ENCODE results near the gene SOCS7.
"Not testable (repeated sequence)": the region's sequence is repeated elsewhere in the genome, so short reads cannot be mapped to it uniquely, and the experiment has no call there.

The SOCS7 gene

DNA sequence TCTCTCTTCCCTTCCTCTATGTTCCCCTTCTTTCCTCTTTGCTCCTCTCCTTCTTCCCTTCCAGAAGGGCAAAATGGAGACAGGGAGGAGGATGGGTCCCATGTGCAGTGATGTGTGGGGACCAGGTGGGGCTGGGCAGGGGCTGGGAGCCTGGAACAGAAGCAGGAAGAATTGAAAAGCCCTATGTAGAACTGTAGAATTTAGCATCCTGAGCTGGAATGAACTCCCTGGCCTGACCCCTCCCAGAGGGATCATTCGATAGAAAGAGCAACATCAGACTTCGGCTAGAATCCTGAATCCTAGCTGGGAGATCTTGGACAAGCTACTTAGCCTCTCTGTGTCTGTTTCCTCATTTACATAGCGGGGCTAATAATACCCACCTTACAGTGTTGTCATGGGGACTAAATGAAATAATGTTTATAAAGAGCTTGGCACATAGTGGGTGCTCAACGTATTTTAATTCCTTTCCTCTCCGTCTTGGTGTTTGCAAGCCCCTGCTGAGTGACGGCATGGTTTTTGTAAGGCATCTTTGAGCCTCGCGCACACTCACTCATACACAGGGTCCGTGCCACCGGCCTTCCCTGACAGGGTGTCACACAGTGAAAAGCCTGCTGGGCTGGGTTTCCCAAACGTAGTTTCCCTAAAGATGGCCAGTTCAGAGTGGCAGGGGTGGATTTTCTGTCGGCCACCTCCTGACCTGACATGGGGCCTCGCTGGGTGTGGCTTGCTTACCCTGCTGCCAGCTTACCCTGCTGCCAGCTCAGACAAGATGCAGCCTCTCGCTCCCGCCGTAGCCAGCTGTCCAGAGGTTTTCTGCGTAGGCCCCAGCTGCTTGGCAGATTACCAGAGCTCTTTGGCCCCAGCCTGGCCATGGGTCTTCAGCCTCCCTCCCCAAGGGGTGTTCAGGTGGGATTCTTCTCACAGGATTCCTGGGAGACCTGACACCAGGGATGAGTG is 70.5 kb downstream of the SOCS7 start:
- DNase-seq: no peak

DNA sequence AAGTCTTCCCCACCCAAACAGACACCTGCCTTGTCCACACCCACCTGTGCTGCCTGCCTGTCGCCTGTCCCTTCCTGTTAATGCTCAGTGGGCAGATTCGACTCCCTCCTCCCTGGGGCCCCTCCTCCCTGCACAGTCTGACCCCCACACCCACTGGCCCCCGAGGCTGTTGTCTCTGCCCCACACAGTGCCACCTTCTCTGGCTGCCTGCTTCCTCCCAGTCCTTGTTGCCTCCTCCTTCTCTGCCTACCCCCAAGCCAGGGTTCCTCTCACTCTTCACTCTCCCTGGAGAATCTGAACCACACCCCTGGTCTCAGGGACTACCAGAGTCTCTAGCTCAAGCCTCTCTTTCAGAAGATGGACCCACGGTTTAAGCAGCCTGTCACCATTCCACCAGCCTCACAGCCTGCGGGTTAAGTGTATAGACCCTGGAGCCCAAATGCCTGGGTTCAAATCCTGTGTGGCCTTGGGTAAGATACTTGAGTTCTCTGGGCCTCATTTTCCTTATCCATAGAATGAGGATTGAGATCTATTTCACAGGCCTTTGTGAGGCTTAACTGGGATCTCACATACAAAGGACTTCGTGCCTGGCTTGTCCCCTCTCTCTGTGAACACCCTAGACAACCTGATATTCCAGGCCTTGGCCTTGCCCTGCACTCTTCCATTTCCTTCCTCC is 72.8 kb downstream of the SOCS7 start:
- DNase-seq: no peak

DNA sequence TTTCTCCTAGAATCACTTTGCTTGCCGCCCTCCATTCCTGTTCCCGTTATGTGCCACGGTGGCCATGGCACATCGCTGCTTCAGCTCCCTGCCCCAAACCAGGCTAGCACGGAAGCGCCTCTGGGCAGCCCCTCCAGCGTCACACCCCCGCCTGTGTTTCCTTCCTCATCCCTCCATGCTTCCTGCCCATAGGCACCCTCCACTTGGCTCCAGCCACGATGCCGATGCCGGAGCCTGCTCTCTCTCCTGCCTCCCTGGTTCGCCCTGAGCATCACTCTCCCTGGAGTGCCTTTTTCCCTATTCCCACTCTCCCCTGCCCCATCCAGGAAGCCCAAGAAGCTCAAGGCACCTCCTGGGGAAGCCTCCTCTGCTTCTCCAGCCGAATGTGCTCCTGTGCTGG is 73.4 kb downstream of the SOCS7 start:
- peak in 1 of 2 donors; percentile 43 for DNase-seq

DNA sequence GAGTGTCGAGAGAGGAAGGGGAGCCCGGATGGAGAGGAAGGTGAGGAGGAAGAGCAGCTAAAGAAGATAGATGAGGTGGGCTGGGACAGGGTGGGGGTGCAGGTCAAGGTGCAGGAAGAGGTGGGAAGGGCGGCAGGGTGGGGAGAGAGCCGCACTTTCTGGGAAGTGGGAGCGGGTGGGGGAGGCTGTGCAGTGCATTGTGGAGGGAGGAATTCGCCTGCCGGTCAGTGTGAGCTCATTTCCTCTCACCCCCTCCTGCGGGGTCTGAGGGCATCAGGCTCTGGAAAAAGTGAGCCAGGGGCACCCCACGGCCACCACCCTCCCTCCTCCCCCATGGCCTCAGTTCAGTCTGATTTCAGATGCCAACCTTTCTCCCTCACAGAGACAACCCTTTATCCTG is 74.1 kb downstream of the SOCS7 start:
- DNase-seq: no peak

DNA sequence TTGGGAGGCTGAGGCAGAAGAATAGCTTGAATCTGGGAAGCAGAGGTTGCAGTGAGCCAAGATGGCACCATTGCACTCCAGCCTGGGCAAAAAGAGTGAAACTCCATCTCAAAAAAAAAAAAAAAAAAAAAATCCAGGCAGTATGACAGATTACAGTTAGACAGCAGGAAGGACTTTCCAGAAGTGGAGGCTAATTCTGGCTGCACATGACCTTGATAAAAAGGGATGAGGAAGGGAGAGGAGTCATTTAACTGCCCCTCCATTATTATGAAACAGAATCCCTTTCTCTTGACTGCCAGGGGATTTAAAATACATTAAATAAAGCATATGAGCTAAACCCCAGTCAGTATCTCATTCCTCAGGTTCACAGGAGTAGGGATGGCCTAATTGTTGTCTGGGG is 74.8 kb downstream of the SOCS7 start:
- no peak for DNase-seq

DNA sequence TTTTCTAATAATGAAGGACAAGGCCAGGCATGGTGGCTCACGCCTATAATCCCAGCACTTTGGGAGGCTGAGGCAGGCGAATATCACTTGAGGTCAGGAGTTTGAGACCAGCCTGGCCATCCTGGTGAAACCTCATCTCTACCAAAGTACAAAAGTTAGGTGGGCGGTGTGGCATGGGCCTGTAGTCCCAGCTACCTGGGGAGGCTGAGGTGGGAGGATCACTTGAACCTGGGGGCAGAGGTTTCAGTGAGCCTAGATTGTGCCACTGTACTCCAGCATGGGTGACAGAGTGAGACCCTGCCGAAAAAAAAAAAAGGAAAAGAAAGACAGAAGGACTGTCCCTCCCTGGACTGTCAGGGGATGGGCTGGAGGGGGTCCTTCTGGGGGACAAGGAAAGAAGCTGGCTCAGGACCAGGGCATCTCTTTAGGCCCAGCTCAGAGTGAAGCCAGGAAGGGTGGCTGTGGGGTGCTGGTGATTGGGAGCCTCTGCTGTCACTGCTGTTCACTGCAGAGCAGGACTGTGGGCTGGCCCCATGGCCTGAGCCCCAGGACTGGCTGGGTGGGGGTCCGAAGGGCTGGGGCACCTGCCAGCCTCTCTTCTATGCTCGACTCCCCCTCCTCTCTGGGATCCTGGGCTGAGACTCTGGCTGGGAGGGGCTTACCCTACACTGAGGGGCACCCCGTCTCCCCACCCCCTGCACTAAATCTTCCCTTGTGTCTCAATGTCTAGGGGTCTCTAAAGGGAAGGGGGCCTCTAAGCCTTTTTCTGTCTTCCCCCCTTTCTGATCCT is 75.7 kb downstream of the SOCS7 start:
- no peak for DNase-seq

DNA sequence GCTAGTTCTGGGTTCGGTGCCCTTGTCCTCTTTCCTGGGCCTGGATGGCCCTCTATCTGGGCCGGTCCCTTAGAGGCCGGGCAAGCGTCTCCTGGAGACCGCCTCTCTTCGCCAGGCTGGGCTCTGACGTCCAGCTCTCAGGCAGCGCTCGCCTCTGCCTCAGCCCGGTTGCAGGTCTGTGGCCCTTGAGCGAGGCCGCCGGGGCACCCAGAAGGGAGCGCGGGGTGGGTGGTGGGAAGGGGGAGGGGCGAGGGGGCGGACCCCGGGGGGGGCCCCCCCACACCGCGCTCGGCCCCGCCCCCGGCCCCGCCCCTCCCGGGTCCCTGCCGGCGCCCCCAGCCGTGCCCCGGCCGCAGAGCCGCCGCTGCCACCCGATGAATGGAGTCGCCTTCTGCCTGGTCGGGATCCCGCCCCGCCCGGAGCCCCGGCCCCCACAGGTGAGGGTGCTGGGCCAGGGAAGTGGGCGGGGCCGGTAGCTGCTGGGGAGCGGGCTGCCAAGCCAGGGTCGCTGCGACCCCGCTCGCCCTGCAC is 76.5 kb downstream of the SOCS7 start, which contains the start of gene ARHGAP23:
Gene ARHGAP23, plus strand, starts transcription at position 353 of the 531 bp plus-strand sequence. Its CDS starts 22 bp downstream, at position 375.
- DNase-seq: peak in 1 of 2 donors; percentile 46

DNA sequence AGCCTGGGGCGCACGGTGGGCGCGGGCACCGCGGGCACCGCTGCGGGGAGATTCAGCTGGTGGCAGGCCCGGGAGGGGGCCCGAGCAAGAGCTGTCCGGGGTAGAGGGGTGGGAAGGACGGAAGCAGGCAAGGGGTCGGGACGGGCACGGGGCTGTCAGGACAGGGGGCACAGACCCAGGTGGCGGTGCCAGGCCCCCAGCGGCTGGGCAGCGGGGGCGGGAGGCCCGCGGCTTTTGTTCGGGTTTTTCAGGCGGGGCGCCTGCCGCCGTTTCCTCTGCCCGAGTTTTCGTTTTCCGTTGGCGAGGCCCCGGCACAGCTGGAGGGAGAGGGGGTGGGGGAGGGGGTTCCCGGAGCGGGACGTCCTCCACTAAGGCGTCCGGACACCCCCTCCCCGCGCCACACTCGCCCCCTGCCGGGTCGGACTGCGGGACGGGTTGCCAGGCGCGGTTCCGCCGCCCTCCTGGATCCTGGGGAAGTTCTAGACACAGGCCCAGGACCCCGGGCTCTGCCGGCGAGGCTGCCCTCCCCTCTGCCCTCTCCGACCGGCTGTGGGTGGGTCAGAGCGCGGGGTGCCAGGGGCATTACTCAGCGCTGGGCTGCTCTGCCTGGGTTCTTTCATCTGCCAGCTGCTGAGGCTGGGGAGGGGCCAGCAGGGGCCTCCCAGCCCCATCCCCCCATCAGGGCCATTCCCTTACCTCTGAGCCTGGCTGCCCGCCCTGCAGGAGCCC is 77.2 kb downstream of the SOCS7 start:
- DNase-seq: peak; percentile 17 to 28

DNA sequence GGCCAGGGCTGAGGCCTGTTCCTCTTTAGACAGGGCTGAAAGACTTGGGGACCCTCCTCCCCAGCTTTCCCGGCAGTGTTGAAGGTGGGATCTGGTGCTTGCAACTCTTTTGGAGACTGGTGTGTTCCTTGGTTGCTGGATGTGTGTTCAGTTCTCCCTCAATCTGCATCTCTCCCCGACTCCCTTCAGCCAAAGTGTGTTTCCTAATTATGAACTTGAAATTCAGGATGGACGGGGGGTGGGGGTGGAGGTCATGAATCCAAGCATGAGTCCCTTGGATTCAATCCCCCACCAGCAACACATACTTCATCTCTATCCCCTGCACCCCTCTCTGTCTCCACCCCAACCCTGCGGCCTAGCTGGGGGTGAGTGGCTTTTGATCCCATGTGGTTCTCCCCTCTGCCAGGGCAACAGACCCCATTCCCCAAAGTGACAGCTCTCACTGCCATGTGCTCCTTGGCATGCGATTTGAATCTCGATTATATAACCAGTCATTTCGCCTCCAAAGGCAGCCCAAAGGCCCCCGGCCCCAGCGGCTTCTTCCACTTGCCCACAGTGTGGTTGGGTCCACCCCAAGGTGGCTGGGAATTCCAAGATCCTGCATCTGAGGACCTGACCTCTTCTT is 77.9 kb downstream of the SOCS7 start:
- DNase-seq: no peak

DNA sequence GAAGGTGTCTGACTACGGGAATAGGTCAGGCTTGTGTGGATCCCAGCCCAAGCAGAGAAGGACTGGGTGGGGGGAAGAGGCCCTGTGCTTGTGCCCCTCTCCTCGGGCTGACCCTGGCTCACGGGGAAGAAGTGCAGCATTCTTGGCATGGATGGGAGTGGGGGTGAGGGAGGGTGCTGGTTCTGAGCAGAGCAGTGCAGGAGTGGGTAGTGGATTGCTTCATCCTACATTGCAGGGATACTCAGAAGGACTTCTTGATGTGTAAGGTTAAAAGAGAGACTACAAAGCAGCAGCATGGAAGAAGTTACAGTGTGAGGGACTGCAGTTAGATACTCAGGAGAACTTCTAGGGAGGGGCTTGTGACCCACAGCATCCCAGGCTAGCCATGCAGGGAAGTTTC is 78.7 kb downstream of the SOCS7 start:
- DNase-seq: no peak

DNA sequence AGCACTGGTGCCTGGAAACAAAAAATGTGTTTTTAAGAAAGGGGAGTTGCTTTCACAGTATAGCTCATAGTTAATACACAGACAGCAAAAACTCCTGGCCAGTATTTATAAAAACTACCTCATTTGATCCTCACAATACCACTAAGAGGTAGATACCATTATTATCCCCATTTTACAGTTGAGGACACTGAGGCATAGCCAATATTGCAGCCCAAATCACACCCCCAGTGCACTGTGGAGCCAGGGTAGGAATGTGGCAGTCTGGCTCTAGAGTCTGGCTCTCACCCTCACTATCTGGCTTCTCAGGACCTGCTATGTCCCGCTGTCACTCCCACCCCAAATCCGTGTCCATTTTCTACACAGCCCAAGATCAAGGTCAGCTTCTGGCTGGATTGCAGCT is 79.2 kb downstream of the SOCS7 start:
- DNase-seq: no peak

DNA sequence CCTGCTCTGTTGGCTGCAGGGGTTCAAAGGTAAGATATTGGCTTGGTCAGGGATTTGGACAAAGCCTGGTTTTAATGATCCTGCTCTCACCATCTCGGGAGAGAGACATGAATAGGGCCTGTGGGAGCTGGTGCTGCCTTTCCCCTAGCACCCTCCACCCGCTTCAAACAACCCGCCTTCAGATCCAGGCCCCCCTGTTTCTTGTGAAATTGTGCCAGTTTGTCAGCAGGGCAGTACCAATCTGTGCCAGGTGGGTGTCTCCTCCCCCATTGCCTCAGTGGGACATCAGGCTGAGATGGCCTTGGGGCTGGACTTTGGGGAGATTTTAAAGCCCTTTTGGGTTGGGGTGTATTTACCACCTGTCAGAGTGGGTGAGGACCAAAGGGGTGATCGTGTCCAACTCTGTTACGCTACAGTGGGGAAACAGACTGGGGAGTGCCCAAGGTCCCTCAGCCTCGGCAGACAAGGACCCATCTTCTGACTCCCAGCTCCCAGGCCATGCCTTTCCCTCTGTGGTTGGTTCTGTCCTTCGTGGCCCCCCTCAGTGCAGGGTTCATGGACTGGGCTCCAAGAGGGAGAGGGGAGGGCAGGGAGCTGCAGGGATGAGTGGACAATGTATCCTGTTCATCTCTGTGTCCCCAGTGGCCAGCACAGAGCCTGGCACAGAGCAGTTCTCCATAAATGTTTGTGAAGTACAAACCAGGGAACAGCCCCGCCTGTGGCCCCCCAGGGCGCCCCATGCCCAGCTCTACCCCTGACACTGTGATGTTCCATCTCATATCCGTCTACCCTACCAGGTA is 79.9 kb downstream of the SOCS7 start:
- DNase-seq: no peak

DNA sequence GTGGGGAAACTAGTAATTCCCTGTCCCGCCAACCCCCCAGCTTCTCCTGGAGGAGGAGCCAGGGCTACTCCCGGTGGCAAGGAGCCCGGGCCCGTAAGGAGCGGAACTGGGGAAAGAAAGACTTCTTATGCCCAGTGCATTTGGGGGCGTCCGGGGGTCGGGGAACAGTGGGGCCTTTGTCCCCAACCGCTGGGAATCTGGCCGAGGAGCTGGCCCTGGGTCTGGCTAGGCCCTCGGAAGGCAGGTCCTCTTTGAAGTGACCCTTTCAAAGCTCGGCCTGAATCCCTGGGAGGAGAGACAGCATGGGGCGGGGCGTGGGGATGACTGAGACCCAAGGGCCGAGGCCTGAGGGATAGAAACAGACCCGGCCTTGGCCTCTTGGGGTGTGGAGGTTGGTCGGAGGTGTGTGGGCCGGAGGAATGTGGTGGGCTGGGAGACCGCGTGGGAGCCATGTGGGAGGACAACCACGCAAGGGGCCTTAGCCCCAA is 82.6 kb downstream of the SOCS7 start:
- no peak for DNase-seq

DNA sequence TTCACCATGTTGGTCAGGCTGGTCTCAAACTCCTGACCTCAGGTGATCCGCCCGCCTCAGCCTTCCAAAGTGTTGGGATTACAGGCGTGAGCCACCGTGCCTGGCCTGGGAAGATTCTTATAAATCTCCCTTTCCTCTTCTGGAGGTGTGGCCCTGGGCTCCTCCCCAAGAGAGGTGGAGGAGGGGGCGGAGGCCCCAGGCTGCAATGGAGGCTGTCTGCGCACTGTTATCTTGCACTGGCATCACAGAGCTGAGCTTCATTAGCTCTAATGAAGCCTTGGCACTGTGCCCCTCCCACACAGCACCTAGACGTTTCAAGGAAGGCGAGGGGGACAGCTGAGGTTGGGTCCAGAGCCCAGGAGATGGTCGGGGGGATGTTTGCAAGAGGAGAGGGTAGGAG is 84.2 kb downstream of the SOCS7 start:
- no peak for DNase-seq

DNA sequence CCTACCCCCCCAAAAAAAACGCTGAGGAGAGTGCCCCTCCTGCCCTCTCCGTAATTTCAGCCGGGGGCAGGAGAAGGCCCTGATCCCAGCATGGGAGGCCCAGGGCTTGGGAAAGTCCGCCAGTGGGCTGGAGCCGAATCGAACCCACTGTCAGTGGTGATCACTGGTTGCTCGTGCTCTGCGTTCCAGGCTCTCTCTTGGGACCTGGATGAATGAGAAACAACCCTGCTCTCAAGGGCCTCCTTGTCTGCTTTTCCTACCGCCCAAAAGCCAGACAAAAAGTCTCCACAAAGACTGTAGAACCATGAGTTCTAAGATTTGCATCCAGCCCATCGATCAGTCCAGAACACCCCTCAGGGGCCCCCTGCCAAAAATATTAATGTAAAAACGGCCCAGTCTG is 84.7 kb downstream of the SOCS7 start:
- no peak for DNase-seq

DNA sequence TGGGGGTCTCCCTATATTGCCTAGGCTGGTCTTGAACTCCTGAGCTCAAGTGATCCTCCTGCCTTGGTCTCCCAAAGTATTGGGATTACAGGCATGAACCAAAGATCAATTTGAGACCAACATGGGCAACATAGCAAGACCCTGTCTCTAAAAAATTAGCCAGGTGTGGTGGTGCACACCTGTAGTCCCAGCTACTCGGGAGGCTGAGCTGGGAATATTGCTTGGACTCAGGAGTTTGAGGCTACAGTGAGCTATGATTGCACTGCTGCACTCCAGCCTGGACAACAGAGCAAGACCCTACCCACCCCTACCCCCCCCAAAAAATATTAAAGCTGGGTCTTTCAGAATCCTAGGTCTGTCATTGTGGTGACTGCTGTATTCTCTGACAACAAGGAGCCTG is 85.7 kb downstream of the SOCS7 start:
- DNase-seq: not testable (repeated sequence)

DNA sequence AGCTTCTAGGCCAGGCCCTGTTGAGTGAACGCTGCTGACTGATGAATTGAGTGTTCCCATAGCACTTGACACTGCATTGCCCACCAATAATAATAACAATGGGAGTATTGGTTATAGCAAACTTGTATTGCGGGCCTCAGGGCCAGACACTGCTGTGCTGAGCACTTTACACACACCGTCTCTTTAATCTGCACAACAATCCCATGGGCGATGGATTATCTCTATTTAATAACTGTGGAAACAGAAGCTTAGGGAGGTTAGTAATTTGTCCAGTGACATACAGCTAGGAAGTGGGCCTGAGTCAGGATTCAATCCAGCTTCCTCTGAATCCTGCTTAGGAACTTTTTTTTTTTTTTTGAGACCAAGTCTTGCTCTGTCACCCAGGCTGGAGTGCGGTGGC is 87.8 kb downstream of the SOCS7 start:
- no peak for DNase-seq

DNA sequence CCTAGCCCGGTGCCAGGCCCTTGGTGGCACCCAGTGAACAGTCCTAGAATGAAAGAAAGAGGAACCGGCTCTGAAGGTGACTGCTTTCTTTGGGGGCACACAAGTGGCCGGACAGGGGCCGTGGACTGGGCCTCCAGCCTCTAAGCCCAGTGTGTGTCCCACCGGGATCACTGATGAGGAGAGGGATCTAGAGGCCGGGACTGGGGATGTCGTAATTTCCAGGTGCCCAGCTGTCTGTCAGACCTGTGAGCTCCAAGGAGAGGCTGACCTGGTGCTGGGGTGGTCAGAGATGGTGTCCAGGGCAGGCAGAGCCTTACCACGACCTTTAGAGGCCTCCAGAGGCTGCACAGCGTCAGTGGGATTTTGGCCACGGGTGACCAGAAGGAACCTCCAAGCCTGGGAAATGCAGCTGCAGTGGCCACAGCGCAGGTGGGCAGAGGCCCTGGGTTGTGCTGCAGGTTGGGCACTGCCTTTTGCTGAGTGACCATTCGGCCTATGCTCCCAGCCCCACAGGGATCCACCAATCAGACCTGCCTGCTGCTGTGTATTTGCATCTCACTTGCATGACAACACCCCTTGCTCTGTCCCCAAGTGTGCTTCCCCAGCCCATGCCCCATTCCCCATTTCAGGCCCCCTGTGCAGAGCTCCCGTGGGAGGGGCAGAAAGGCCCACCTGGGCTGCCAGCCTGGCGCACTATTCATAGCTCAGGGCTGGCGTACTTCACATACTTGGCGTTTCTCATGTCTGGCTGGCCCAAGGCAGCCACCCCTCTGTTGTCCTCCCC is 89.2 kb downstream of the SOCS7 start:
- no peak for DNase-seq

DNA sequence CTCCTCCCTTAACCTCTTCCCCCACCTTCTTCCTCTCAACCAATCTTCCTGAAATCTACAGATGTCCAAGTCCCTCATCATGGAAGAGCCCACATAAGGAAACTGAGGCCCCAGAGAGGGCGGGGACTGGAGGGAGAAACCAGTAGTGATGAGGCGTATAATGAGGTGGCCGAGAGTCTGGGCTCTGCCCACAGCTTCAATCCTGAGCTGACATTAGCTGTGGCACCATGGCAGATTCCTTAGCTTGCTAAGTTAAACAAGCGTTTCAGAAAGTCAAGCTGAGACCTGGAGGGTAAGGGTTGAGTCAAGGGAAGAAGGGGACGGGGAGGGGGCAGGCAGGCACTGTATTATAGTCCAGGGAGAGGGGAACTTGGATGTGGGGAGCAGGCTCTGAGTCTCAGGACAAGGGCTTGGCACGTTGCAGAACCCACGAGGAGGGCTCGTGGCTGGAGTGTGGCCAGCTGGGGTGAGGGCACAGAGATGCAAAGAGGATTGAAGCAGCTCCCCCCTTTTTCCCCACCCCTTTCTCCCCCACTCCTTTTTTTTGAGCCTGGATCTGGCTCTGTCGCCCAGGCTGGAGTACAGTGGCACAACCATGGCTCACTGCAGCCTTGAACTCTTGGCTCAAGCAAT is 89.9 kb downstream of the SOCS7 start:
- no peak for DNase-seq

Measured in bone marrow (tissue), 2 donors.